ENCODE data around the gene CAMK1D.
A peak's percentile ranks its signal among the peaks of the same experiment; 100 is the strongest.
"Not testable (repeated sequence)": the region's sequence is repeated elsewhere in the genome, so short reads cannot be mapped to it uniquely, and the experiment has no call there.

Gene CAMK1D

DNA sequence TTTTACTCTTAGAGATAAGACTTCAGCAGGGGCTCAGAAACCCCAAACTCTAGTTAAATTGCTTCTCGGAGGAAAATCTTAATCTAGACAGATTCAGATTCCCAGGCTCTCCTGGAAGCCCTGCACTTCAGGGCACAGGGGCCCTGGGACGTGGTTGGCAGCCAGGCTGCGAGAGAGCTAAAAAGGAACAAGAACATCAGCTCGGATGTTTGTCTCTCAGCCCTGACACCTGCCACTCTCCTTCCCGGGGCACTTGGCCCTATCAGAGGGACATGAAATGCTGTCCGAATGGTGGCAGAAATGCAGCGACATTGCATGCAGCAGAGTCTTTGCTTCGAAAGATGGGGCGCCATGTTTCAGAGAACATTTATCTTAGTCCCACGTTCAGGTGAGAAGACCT is 485.4 kb downstream of the CAMK1D start:
- DNase-seq: no peak

DNA sequence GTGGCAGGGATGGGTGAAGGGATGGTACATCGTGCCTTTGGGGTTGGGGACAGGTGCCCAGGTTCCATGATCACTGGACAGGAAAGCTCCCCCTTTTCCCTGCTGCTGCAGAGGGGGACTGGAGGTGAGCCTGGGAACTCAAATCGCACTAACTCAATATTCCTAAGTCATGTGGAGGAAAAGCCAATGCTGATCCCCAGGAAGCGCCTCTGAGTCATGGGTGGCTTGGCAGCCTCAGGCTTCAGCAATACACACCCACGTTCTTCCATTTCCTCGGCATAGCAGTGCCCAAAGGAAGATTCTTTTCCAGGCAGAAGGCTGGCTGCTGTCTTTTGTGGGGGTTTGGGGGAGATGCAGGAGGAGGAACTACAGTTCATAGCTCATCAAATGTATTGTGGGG is 486.4 kb downstream of the CAMK1D start:
- no peak for DNase-seq

DNA sequence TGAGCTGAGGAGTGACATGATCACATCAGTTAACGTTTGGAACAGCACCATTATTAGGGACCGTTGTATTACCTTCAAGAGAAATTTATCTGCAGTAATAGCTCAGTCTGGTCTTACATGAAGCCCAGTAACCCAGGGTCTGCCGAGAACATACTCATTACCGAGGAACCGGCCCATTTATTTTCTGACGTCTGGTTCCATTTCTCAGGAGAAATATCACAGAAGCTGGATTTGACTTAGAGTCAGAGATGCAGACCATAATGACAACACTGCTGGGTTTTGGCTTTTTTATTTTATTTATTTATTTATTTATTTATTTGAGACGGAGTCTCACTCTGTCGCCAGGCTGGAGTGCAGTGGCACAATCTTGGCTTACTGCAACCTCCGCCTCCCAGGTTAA is 489.0 kb downstream of the CAMK1D start:
- no peak for DNase-seq

DNA sequence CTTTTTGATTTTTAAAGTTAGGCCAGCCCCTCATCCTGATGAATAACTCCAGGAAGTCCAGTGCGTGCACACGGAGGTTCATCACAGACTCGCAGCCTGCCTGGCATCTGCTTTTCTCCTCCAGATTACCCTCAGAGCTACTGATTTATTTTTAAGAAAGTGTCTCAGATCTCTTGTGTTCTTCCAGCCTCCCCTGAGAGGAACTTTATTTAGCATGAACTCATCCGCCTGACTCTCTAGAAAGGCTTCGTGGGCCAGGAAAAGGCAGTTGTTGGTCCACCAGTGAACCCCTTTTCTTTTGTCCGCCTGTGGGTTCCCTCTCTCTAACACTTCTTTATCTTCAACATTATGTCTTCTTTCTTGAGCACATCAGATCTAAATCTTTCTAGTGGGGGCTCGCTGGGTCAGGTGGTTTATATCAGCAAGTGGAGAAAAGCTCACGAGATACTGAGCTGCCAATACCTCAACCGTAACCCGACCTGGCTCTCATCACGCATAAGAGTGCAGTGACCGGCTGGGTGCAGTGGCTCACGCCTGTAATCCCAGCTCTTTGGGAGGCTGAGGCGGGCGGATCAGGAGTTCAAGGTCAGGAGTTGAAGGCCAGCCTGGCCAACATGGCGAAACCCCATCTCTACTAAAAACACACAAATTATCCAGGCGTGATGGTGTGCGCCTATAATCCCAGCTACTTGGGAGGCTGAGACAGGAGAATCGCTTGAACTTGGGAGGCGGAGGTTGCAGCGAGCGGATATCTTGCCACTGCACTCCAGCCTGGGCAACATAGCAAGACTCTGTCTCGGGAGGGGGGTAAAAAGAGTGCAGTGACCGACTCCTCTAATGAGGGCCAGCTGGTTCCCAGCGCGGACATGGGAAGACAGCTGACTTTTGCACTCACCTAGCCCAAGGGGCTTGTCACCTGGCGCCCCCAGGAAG is 489.9 kb downstream of the CAMK1D start:
- no peak for DNase-seq

DNA sequence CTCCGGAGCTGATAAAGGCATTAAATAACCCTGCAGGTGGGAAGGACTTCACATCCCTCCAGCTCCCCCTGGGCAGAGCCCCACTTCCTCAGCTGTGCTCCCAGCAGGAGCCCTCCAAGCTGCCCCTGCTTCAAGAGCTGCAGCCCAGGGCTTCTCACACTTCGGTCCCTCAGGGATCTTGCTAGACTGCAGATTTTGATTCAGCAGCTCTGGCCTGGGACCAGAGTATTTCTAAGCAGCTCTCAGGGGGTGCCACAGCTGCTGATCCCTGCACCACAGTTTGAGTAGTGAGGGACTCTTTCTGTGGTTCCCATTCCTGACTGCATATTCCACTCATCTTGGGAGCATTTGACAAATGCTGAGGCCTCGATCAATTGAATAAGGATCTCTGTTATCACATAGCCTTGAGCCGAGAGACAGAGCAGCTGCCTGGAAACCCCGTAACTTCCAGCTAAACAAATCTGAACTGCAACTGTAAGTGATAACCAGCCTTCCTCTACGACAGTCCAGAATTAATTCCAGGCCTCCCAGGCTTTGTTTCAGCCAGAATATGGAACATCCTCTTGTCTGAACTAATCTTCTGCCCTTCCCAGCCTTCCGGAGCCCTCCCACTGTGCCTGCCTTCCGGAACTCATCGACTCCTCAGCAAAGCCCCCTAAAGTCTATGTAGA is 490.7 kb downstream of the CAMK1D start:
- no peak for DNase-seq

DNA sequence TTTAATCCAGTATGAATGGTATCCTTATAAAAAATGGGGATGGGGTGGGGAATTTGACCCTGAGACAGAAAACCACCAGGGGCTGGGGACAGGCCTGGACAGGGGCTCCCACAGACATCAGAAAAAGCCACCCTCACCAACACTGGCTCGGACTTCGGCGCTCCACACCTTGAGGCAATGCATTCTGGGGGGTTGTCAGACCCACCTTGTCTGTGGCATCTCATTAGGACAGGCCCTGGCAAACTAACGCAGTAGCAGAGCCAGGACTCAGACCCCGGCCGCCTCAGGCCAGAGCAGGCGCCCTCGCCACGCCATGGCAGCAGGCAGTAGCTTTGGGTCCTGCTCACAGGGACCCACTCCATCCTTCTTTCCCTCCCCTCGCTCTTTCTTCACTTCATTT is 492.1 kb downstream of the CAMK1D start:
- DNase-seq: no peak

DNA sequence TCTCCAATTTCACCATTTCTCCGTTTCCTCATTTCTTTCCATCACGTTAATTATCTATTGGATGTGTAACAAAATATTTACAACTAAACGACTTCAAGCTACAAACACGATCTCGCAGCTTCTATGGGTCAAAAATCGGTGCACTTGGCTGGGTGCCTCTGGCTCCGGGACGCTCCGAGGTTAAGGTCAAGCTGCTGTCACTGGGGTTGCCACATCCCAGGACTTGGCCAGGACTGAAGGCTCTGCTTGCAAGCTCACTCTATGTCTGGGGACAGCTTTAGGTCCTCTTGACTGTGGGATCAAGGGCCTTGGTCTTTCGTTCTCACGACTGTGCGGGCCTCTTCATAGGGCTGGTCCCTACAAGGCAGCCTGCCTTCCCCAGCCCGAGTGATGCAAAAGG is 492.5 kb downstream of the CAMK1D start:
- no peak for DNase-seq

DNA sequence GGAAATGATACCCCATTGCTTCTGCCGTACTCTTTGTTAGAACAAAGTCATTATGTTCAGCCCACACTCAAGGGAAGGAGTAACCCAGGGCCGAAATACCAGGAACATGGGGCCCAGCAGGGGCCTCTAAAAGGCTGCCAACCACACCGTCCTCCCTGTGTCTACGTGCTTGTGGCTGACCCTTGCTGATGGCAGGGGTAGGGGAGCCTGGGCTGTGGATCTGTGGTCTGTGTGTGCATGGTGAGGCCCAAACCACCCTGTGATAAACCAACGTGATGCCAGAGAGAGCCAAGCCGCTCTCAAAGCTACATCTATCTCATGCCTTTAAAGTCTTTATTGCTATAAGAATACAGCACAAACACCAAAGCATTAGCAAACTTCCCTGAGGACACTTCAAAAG is 493.0 kb downstream of the CAMK1D start:
- DNase-seq: no peak

DNA sequence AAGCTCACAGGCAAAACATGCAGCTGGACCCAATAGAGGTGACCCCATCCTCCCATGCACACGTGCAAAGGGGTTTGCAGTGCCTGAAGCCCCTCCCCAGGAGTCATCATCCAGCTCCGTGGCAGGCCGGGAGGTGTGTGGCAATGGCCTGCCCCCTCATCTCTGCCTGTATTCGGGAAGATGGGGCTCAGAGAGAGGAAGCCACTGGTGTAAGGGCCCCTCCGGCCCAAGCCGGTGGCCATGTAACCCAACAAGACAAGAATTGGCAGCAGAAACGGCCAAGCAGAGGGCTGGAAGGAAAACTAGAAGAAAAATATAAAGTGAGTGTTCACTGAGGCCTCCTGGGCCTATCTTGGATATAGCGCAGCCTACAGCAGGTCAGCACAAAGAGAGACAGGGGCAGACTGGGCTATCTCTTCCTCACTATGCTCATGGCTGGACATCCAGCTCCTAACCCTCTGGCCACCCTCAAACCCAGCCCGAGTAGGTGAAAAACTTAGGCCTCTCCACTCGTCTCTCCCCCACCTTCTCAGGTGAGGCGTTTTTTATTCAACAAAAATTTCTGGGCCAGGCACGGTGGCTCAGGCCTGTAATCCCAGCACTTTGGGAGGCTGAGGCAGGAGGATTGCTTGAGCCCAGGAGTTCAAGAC is 494.1 kb downstream of the CAMK1D start:
- no peak for DNase-seq

DNA sequence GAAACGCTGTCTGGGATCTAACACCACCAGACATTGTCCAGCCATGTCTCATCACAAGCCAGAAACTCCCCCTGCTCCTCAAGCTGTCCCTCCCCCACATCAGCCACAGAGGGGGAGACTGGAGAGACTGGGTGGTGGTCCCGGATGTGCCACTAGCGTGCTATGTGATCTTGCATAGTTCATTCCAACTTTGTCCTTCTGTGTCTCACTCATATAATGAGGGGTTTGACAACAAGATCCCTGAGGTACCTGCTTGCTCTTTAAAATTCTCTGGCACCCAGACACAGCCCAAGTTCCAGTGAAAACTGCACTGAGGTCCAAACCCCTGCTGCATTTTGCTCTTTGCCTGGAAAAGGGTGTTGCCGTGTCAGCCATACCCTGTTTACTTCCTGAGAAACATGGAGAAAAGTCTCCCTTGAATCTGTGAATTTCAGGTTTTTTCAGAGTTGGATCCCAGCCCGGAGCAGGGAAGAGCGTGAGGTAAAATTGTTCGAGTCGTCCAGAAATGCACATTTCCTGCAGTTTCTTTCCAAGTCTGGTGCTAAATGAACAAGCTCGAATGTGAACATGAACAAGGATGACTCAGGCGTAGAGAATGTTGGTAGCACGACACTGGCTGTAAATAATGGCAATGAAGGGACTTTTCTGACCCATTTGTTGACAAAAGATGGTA is 495.6 kb downstream of the CAMK1D start:
- DNase-seq: no peak

DNA sequence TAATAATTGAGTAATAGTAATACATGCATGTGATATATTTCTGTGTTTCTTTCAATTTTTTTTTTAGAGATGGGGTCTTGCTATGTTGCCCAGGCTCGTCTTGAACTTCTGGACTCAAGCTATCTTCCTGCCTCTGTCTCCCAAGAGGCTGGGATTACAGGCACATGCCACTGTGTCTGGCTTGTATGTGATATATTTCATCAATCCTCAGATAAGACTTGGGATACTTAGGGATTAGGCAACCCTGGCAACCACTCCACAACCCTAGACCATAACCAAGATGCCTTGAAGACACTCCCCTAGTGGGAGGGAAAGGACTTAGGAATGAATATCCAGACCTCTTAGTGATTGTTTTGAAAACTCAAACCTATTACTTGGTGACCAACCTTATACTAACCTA is 497.4 kb downstream of the CAMK1D start:
- DNase-seq: no peak

DNA sequence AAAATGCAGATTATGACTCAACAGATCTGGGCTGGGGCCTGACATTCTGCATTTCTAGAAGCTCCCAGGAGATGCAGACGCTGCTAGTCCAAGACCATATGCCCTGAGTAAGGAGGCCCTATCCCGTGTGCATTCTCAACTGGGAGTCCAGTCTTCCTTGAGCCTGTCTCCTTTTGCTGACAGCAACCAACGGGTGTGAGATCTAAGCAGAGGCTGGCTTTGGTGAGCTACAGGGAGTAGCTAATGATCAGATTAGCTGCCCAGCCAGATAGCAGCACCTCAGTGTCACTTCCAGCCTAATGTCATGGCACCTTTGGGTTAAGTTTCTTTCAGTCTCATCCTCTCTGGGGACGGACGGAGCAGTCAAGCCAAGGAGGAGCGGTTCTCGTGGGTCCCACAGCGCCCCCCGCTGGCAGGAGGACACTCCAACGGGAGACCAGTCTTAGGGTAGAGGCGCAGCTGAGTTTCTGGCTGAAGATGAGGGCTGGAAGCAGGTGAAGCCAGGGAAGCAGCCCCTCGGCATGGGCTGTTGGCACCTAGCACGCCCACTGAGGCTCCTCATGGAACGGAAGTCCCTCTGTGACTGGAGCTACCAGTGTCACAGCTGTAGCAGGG is 498.1 kb downstream of the CAMK1D start:
- peak; percentile 2 for DNase-seq

DNA sequence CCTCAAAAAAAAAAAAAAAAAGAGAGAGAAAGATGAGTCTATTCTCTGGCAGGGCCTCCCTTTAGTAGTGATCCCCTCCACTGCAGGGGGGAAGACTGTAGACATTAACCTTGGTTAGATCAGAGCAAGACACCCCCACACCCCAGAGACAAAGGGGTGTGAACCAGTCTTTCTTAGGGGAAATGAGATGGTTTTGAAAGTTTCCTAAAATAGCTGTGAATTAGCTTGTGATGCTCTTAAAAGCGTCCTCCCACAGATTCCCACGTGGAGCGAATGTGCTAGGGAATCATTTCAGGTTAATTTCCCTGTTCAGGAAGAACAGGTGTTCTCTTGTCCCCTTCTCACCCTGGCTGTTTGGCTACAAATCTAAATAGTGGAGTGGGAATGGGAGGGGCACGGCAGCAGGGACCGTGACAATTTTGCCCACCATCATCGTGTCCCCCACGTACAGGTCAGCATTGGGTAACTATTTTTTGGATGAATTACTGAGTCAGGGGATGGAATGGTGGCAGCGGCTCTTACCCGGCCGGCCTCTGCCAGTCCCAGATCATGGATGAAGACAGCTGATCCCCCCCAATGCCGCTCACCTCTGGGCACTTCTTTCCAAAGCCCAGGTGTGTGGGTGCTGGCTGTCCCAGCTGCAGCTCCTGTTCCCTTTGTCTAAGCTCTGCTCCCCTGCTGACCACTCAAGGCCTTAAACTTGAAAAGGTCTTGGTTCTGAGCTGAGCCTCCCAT is 499.3 kb downstream of the CAMK1D start:
- no peak for DNase-seq

DNA sequence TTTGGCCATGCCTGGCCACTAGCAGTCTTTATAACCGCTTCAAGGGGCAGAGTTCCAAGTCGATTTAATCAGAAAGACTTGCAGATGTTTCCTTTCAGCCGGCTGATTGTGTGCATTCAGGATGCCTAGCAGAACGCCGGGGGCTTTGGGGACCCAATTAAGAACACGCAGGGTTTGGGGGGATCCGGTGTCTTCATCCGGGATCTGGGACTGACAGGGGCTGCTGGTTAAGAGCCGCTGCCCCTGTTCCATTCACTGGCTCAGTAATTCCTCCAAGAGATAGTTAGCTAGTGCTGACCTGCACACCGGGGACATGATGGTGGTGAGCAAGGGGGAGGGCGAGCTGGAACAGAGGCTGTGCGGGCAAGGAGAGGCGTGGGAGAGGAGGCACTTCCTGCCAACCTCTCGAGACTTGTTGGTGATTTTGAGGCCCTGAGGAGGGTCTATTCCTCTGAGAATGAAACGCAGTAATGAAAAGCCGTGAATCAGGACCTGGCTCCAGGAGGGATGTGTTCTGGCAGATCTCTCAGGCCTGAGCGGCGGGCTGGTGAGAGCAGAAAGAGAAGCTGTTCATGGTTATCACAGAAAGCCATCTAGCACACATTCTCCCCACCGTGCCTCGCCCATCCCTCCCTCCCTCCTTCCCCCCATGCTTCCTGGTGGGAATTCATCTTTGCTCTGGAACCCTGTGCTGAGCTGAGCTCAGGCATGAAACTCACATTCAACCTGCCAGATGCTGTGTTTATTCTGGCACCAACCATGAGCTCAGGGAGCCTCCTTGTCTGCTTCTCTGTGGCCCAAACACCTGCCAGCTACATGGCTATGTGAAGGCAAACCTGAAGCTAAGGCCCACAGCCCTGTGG is 500.2 kb downstream of the CAMK1D start:
- DNase-seq: peak; percentile 54

DNA sequence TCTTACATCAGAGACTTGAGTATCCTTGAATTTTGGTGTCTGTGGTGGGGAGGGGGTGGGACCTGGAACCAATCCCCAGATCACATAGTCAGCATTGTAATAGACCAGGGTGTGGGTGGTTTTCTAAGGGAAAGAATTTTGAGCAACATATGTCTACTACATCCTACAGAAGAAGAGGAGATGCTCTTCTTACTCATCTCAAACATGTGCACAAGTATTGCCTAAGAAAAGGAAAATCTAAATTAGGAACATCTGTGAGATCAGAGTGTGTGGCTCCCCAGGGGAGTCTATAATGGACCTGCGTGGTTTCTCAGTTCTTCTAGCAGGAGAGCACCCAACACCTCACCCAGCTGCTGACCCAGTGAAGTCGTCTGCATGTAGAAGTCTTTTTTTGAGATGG is 503.3 kb downstream of the CAMK1D start:
- no peak for DNase-seq

DNA sequence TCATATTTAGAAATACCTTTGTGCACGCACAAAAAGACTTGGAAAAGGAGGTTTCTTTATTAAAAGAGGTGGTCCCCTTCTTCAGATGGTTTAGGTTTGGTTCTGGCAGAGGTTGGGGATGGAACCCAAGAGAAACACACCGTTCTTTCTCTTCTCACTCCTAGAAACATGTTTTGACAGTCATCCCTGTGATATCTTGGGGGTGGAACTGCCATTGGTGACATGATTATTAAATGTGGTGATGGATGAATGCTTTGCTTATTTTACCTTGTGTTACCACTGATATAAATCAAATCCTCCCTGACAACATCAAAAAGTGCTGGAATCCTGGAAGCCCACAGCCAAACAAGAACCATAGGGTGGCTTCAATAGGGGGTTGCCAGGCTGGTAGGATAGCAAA is 505.6 kb downstream of the CAMK1D start:
- DNase-seq: no peak

DNA sequence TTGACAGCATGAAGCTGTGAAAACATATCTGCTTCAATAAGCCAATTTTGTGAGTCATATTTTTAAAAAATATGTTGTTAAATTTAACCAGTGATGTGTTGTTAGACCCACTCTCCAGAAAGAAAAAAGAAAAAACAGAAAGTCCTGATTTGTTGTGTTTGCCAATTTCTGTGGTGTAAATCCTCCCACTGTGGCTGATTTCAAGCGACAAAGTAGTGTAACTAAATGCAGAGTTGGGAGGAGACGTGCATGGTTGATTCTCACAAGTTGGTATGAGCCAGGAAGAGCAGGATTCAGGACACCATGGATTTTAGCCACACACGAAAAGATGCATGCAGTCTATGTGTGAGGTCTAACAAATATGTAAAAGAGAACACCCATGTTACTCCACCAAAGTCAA is 513.1 kb downstream of the CAMK1D start:
- DNase-seq: no peak

DNA sequence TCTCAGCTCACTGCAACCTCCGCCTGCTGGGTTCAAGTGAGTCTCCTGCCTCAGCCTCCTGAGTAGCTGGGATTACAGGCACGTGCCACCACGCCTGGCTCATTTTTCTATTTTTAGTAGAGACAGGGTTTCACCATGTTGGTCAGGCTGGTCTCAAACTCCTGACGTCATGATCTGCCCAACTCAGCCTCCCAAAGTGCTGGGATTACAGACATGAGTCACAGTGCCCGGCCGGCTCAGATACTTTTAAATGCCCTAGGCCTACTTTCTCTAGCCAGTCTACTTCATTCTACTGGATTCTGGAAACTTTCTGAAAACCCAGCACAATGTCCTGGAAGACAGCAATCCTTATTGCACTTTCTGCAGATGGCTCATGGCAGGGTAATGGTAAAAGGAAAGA is 516.2 kb downstream of the CAMK1D start:
- DNase-seq: not testable (repeated sequence)

DNA sequence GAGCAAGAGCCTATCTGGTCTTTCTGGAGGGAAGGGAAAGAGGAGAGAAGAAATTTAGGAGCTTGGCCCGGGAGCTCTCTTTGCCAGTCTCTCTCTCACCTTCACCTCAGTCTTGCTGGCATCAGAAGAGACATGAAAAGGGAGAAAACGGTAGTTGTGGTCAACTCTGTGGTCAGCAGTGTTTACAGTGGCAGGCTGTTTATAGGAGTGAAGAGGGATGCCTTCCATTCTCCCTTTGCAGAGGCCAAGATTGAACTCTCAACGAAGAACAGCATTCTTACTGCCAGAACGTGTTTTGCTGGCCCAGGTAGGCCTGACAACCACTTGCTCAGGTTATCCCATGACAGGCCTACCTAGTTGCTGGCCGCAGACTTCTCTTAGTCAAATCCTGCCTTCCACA is 518.9 kb downstream of the CAMK1D start:
- DNase-seq: no peak

DNA sequence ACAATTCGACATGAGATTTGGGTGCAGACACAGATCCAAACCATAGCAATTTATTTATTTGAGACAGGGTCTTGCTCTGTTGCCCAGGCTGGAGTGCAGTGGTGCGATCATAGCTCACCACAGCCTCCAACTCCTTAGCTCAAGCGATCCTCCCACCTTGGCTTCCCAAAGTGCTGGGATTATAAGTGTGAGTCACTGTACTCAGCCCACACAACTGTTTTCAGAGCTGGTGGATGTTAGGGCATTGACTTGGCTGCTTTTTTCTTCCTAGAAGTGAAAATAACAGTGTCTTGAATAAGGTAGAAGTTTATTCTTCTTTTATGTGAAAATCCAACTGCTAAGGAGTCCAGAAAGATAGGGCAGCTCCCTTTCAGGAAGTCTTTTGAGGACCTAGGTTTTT is 520.1 kb downstream of the CAMK1D start:
- DNase-seq: no peak

DNA sequence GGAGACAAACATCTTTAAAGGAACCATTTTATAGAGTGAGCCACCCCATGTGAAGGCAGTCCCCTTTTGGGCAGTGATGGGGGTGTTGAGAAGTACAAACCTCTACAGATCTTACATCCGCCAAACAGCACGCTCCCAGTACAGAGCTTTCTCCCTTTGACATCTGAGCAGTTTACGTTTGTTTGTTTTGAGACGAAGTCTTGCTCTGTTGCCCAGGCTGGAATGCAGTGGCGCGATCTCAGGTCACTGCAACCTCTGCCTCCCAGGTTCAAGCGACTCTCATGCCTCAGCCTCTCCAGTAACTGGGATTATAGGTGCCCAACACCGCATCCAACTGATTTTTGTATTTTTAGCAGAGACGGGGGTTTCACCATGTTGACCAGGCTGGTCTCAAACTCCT is 523.2 kb downstream of the CAMK1D start:
- DNase-seq: no peak
